CD4-positive, alpha-beta T cell treated with Interleukin-1 beta for 1 hour (primary cell): ENCODE results near the gene DLL1.
A peak's percentile ranks its signal among the peaks of the same experiment; 100 is the strongest.
"Not testable (repeated sequence)": the region's sequence is repeated elsewhere in the genome, so short reads cannot be mapped to it uniquely, and the experiment has no call there.

ENCODE experiments used
- DNase-seq, 2 donors: peaks; one replicate each; pipeline ENCODE4 v3.0.0-alpha.2; 2020 to 2022

Gene DLL1, protein sequence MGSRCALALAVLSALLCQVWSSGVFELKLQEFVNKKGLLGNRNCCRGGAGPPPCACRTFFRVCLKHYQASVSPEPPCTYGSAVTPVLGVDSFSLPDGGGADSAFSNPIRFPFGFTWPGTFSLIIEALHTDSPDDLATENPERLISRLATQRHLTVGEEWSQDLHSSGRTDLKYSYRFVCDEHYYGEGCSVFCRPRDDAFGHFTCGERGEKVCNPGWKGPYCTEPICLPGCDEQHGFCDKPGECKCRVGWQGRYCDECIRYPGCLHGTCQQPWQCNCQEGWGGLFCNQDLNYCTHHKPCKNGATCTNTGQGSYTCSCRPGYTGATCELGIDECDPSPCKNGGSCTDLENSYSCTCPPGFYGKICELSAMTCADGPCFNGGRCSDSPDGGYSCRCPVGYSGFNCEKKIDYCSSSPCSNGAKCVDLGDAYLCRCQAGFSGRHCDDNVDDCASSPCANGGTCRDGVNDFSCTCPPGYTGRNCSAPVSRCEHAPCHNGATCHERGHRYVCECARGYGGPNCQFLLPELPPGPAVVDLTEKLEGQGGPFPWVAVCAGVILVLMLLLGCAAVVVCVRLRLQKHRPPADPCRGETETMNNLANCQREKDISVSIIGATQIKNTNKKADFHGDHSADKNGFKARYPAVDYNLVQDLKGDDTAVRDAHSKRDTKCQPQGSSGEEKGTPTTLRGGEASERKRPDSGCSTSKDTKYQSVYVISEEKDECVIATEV

DNA sequence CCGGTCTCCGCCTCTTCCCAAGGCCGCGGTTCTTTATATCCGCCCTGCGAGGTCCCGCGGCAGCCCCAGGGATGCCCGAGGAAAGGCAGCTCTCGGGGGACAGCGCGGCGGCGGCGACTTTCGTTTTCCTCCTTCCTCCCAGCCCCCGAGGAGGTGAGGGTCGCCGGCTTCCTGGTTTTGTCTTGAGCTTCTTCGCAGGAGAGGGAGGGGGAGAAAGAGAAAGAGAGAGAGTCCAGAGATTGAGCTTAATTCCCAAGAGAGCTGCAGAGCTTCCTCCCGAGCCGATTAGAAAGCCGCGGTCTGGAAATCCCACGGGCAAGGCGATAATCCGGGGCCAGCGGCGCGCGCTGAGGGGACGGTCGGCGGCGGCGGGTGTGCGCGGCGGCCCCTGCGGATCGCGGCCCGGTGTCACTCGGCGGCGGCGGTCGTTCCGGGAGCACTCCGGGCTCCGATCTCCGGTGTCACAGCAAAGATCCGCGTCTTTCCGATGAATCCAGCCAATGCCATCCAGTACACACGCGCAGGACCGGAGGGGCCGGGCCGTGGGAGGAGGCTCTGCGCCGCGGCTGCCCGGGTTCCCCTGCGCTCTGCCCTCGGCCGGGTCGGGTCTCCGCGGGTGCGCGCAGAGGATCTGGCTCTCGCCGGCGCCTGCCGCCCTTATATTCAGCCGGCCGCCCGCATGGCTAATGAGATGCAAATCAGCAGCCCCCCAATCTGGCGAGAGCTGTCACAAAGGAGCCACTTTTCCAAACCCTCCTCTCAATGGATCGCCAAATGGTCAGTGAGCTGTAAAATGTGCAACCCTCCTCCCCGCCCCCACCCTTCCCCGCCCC is at the start of gene DLL1:
TSS of gene DLL1 (minus strand) at position 783 of the 833 bp plus-strand sequence. CDS start 939 bp downstream, outside the sequence.
- DNase-seq: peak; percentile 31 to 44

DNA sequence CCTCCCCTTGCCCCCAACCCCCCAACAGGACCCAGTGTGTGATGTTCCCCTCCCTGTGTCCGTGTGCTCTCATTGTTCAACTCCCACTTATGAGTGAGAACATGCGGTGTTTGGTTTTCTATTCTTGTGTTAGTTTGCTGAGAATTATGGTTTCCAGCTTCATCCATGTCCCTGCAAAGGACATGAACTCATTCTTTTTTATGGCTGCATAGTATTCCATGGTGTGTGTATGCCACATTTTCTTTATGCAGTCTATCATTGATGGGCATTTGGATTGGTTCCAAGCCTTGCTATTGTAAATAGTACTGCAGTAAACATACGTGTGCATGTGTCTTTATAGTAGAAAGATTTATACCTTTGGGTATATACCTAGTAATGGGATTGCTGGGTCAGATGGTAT is 44.3 kb upstream of the DLL1 start:
- DNase-seq: not testable (repeated sequence)

DNA sequence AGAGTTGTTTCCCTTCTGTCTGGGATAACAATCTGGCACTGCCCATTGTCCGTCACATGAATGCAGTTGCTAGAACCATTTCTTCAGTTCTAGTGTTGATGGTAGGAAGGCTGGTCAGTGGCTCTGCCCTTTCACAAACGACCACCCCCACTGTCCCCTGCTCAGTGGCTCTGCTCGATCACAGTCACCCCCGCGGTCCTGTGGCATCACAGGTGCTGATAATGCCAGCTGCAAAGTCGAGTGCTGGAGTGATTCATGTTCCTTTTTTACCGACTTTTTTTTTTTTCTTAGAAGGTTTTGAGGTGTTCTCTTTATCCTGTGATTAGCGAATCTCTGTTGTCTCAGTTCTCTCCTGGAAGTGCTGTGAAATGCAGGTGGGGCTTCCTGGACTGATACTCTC is 38.4 kb upstream of the DLL1 start:
- DNase-seq: no peak

DNA sequence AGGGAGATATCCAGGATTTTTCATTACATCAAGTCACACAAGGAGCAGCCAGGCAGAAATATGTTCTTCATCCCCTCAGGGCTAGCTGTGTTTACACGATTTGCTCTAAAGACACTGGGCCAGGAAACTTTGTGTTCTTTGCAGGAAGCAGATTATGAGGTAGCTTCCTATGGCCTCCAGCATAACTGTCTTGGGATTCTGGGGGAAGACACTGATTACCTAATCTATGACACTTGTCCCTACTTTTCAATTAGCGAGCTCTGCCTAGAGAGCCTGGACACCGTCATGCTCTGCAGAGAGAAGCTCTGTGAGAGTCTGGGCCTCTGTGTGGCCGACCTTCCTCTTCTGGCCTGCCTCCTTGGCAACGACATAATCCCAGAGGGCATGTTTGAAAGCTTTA is 26.8 kb upstream of the DLL1 start:
- no peak for DNase-seq

DNA sequence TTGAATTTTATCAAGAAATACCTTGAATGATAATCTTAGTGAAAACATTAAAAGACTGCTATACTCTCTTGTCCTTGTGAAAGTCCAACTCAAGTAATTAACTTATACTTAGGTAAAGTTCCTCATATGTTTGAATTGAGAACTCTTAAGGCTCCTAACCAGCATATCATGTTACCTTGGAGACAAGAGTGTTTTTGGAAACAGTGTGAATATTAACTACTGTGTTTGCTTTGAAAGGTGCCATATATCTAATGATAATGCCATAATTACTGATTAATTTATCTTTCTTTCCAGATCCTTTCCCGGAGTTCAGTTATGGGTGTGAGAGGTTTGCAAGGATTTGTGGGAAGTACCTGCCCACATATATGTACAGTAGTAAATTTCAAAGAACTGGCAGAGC is 26.2 kb upstream of the DLL1 start:
- no peak for DNase-seq

DNA sequence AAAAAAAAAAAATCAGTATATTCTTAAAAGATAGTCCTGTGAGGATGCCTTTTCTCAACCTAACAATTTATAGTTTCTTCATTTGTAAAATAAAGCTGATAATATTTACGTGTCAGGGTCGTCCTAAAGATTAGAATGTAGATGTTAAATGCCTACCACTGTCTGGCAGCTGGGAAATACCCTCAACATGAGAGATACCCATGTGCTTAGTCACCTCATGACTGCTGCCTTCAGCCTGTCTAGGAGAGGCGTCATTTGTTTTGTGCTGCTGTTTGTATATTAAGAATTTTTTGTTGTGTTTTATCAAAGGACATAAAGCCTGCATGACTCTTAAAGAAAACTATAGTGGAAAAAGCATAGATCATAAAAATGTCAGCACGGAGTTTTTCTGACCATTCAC is 25.2 kb upstream of the DLL1 start:
- DNase-seq: no peak

DNA sequence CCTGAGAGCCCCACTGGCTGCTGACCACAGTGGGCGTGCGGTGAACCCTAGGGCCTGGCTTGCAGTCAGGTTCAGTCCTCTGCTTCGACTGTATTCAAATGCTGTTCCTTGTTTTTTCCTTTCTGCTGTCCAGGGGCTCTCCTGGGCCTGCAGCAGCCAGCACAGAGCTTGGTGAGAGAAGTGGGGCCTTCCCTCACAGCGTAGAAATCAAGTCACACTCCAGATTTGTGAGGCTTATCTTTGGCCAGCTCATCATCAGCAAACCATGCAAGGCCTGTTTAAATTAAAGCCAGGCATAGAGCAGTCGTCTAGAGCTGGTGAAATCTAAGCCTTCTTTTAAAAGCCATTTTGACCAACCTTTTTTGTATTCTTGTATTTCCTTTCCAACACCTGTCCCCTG is 24.1 kb upstream of the DLL1 start:
- DNase-seq: no peak

DNA sequence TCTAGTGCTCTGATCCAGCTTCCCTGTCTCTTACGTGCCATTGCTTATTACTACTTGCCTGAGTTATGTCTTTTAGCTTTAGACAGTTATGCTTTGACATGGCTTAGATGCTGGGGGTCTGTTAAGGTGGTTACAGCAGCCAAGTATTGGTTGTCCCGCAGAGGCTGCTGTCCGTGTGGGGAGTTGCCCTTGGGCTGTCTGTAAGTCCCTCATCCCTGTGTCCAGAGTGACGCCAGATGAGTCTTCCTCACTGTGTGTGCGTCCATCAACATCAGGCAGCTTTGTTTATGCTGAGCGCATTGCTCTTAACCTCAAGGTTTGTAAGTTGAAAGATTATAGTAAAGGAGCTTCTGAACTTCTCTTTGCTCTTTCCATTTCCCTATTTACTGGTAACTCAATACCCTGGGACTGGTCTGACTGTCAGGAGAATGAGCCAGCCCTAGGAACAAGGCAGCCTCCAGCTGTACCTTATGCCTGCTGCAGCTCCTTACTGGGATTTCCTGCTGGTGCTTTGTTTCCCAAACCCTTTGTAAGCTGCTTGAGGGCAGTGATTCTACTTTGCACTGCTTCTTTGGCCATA is 22.9 kb upstream of the DLL1 start:
- DNase-seq: no peak

DNA sequence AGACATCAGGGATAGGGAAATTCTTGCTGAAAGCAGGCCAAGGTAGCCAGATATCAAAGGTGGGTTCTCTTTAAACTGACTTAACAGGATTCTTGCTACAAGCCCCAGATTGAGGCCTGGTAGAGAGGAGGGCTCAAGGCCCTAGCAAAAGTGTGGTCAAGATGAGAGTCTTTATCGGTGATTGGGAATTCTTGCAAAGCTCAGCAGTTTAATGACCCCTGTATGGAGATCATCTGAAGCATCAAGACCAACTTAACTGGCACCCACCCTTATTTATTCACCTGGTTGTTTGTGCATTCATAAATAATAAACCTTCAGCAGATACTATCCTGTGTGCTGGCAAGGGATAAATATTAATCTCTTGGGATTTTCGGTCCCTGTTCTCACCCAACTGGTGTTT is 22.0 kb upstream of the DLL1 start:
- DNase-seq: no peak

DNA sequence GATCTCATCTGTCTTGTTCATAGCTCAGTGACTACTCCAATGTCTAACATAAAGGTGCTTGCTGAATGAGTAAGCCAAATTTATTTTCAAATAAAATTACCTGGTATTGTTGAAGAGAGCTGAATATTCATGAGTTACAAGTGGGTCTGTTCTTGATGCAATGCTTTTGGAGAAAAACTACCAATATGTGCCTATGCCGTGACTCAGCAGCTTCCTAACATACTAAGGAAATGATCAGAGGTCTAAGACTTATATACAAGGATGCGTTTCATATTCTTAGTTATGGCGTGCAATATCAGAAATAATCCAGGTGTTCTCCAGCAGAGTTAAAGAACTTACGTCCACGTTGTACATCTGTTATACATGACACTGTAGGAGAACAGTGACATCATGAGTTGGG is 20.8 kb upstream of the DLL1 start:
- no peak for DNase-seq

DNA sequence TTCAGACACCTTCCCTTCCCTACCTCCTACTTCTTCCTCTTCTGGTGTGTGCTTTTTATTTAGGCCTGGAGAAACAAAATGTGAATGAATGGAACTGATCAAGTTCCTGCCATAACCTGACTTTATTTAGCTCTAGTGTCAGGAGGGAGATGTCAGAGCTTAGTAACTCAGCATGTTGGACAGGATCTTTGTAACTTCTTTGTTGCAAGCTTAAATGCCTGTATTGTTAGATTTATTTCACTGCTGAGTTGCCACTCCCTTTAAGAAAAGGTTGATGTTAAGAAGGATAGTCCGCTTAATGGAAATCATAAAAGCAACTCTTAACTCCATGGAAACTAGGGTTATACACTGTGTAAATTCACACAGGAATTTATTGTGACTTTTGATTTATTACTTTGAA is 17.9 kb upstream of the DLL1 start:
- DNase-seq: no peak

DNA sequence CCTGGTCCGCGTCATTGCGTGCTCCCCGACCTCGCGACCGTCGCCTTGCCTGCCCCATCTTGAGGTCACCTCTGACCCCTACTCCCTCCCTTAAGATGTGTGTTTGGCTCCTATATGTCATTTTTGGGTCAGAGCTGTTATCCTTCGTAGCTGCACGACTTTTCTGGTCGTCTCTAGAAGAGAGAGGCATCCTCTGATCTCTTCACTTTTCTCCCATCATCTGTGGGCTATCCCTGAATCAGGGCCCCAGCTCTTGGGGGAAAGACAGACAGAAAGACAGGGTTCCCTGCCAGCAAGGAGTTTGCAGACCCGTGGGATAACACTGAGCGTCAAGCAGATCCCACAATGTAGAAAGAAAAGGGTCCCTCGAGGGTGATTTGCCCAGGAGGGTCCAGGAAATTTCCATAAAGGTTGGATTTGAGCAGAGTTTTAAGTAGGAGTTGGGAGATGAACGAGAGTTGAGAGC is 16.2 kb upstream of the DLL1 start:
- DNase-seq: no peak

DNA sequence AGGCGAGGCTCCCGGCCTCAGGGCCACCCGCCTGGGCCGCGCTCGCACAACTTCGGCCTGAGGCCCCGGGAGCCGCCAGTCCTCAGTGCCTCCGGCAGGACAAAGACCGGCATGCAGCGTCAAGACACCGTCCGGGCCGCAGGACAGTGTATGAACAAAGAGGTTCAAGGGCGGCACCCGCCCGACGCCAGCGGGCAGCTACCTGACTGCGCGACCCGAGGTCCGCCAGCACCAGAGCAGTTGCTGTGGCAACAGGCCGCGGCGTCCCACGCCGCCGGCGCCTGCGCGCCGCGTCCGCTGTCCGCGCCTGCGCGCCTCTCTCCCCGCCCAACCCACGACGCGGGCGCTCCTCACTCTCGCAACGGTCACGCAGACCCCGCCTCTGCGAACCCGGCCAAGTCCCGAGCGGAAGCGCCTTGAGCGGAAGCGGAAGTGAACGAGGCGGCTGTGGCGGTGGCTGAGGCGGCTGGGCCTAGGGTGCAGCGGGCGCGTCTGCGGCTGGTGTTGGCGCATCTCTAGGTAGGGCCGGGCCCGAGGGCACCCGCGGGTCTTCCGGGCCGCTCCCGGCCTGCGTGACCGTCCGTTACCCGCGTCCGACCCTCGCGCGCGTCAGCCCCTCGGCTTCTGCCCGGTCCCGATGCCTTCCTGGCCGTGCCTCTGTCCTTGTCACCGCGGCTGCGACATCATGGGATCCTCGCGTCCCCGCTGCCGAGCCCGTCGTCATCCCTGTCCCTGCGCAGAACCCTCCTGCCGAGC is 15.6 kb upstream of the DLL1 start, which contains the start of gene FAM120B:
TSS of gene FAM120B (plus strand) at position 435 of the 756 bp plus-strand sequence. CDS start 10,633 bp downstream, outside the sequence.
- DNase-seq: peak; percentile 97

DNA sequence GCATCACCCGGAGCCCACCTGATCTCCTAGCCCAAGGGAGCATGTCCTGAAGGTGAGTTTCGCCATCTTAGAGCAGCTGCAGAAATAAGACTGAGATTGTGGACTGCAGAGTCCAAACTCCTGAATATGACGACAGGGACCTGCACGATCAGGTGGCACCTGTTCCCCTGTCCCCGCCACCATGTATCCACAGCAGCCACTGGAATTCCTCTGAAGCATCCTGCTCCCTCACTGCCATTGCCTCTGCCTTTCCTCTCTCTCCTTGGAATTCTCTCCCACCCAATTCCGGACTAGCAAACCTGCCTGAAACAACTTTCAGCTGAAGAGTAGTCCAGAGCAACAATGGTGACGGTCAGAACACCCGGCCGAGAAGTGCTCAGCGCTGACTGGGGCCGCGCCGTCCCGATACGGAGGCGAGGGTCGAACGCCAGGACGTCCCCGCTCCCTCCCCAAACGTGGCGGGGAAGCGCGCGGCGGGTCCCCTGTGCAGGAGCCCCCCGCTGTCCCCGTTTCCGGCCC is 15.0 kb upstream of the DLL1 start:
- DNase-seq: no peak

DNA sequence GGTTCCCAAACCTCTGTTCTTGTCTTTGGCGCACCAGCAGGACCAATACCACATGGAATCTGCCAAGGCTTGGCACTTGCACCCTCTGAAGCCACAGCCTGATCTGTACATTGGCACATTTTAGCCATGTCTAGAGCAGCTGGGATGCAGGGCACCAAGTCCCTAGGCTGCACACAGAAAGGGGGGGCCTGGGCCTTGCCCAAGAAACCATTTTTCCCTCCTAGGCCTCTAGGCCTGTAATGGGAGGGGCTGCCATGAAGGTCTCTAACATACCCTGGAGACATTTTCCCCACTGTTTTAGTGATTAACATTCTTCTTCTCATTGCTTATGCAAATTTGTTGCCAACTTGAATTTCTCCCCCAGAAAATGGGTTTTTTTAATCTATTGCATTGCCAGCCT is 10.3 kb upstream of the DLL1 start:
- DNase-seq: no peak

DNA sequence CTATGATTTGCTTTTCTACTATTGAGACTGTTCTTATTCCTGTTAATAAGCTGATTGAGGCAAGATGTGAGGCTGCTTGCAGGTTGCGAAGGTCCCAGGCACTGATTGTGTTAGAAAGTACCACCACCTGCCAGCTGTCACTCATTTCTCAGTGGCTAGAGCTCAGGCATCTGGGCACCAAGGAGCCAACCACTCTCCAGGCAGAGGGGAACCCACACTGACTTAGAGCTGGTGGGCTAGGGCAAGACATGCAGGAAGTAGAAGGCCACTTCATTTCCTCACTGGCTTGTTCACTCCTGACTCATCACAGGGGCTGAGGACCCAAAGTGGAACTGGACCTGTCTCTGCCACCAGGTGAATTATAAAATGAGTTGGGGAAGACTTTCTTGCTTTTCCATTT is 7.8 kb upstream of the DLL1 start:
- no peak for DNase-seq

DNA sequence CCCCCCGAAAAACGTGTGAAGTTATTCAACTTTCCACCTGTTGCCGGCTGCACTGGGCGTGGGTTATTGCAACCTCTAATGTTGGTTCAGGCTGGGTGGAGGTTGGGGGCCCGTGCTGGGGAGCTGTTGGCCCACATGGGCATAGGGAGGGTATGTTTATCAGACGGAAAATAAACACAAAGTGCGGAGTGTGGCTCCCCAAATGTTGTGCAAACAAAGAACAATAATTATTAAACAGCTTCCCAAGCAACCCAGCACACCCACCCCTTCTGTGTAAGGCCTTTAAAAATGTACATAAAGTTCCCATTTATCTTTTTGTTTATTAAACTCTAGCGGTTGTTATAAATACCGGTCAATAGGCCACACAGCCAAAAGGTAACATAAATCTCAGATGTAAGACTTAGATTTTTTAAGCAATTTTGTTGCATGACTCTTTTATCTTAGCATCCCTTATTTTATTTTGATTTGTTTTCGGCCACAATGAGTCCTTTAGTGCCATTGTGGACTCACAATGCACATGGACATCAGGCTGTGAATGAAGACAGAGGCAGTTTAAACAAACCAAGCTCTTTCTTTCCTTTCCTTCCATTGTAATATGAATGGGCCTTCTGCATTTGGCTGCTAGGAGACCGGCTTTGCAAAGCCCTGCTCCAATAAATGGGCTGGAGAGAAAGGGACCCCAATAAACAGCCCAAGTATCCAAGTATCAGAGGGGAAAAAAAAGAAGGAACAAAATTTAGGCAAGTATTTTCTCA is 6.9 kb upstream of the DLL1 start:
- no peak for DNase-seq

DNA sequence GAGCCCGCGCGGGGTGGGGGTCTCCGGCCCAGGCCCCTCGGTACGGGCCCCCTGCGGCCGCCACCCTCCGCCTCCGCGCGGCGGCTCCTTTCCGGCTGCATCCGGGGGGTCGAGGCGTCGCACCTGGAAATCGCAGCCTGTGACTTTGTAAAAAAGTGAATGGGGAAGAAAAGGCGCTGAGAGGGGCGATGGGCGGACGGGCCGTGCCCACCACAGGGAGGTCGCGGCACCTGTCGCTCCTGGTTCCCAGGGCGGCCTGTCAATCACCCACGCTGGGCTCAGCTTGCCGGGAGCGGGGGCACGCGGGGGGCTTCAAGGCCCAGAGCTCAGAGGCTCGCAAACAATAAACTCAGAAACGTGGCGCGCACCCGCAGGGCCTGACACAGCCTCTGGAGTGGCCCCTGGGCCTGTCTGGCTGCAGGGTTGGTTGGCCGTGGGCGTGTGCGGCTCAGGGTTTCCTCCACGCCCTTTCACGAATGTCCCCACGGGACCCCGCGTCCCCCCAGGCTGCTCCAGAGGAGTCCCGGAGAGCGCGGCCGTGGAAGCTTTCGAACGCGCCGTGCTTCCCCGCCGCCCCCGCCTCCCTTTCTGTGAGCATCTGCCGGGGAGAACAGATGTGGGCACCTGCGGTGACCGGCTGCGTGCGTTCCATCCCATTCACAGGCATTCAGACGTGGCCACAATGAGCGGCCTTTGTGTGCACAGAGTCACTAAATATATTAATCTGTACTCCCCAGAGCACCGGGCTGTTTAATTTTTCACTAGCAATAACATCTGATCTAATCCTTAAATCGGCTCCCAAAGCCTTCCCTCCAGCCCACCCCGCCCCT is 6.1 kb upstream of the DLL1 start:
- DNase-seq: no peak

DNA sequence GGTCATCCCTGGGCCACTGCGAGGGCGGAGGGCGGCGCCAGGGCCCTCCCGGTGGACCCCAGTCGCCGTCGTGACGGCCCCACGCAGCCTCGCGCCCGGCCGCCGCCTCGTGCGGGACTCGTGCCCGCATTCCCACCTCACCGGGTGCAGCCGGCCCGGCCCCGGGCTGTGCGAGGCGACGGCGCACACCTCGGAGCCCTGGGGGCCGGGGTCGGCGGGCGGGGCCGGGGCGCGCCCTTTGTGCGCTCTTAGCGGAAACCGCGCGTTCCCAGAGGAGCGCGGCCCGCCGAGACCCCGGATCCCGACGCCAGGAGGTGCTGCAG is 5.5 kb upstream of the DLL1 start:
- no peak for DNase-seq
